GM21528 (cell line): ENCODE measurements around the gene ASB7.
"Not testable (repeated sequence)": the region's sequence is repeated elsewhere in the genome, so short reads cannot be mapped to it uniquely, and the experiment has no call there.

ENCODE experiments used
- ATAC-seq: cut with Tn5 transposase; IDR thresholded peaks from one replicate; pipeline ENCODE4 v1.9.1; 2021; ENCODE audit warnings: mild to moderate bottlenecking, moderate library complexity; ENCODE audit not compliant: unreplicated experiment, low FRiP score

ASB7 gene

DNA sequence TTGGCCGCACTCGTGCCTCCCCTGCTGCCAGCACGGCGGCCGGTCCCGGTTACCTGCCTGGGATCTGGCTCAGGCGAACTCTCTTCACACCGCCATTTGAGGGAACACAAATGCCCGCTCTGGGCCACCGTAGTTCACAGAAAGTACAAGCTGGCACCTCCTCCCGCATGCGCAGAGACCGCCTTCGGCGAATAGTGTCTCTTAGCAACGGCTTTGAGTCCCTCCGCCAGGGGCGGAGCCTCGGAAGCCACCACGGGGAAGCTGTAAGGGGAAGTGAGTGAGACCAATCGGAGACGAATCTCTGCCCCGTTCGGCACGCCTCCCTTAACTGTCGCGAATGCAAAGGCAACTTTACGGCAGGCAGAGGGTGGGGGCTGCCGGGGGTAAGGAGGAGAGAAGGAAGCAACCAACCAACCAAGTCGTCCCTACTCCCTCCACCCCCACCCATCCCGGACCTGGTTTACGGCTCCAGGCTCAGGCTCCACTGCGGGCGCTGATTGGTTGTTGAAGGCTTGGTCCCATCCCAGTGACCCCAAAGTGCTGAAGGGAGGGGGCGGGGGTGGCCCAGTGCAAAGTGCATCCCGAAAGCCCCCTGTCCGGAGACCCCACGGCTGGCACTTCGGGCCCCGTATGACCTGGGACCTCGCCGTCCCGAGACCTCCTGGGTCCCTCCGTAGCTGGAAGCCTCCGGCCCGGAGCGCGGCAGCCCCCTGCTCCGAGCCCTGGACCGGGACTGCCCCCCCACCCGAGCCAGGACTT lies at the start of gene ASB7, which contains the start of gene LINS1:
Gene ASB7 (plus strand): TSS at position 526 of the 759 bp plus-strand sequence. CDS start 9,628 bp downstream, outside the sequence.
Gene LINS1 (minus strand): TSS at position 121 of the 759 bp plus-strand sequence. CDS start 21,342 bp downstream, outside the sequence.
- peak; percentile 93 for ATAC-seq

DNA sequence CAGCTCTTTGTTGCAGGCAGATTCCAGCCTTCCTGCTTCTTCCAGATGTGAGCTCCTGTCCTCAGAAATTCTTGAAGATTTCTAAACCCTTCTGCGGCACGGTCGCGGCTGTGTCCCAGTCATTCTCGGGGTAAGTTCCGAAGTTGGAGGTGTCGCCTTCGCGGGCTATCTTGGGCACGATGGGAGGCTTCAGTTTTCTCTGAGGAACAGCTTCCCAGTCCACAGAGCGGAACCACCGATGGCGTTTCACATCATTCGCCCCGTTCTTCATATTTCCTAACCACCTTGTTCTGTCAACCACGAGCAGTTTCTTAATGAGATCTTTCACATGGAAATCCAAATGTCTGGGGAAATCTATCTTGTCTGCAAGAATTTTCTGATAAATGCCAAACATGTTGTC lies 48.9 kb upstream of the ASB7 start:
- ATAC-seq, result no peak

GRCh38 chr15:100558771-100559254 lies 43.6 kb upstream of the ASB7 start:
- no peak for ATAC-seq

GRCh38 chr15:100559330-100559729 lies 43.1 kb upstream of the ASB7 start:
- no peak for ATAC-seq

- no peak for ATAC-seq
These were observed 42.1 kb upstream of the ASB7 start for GRCh38 chr15:100560323-100560722.

DNA sequence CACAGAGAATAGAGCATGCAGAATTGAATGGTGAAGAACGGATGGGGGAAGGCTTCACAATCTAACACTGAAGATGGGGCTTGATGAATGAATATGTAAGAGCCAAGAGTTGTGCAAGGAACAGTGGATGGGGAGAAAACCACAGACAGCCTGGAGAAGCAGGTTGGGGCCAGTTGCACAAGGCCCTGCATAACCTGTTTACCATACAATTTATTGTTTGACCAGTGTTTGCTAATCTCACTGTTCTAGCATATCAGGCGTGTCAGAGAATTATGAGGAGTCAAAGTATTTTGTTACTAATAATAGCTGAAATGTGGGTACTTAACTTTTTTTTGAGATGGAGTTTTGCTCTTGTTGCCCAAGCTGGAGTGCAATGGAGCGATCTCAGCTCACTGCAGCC lies 36.8 kb upstream of the ASB7 start:
- no peak for ATAC-seq

DNA sequence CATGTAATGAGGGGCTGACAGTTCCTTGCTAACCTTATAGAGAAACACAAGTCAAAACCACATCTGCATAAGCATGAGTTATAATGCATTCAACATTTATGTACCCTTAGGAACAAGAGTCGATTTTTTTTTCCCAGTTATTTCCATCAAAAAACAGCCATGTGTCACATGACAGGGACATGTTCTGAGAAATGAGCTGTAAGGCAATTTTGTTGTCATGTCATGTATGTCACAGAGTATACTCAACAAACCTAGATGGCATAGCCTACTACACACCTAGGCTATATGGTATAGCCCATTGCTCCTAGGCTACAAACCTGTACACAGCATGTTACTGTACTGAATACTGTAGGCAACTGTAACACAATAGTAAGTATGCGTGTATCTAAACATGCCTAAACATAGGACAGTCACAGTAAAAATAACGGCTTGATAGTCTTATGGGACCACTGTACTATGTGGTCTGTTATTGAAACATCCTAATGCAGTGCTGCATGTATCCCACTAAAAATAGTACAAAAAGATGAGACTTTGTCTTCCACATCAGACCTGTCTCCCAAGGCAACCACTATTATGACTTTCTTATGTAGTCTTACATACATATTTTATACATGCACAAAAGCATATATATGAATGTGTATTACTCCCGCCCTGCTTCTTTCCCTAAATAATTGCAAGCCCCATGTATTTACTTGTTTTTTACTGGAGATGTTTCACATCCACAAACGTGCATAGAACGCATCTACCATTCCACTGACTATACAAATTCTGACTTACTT lies 35.4 kb upstream of the ASB7 start:
- ATAC-seq, result no peak

GRCh38 chr15:100569391-100569790 lies 33.0 kb upstream of the ASB7 start:
- no peak for ATAC-seq

DNA sequence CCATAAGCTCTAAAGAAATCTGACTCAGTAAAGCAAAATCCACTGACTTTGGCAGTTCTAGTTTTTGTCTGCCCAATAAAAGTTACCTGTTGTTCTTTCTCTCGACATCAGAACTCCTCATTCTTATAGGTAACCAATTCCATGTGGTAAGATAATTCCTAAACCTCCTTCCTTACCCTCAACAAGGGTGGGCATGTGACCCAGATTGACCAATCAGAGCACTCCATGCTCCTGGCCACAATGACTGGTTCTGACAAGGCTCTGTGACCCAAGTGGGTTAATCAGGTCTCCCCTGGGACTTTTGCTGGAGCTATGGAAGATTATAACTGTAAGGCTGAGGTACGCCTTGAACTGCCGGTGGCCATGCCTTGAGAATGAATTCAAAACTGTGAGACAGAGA lies 32.1 kb upstream of the ASB7 start:
- ATAC-seq, result peak; percentile 19

DNA sequence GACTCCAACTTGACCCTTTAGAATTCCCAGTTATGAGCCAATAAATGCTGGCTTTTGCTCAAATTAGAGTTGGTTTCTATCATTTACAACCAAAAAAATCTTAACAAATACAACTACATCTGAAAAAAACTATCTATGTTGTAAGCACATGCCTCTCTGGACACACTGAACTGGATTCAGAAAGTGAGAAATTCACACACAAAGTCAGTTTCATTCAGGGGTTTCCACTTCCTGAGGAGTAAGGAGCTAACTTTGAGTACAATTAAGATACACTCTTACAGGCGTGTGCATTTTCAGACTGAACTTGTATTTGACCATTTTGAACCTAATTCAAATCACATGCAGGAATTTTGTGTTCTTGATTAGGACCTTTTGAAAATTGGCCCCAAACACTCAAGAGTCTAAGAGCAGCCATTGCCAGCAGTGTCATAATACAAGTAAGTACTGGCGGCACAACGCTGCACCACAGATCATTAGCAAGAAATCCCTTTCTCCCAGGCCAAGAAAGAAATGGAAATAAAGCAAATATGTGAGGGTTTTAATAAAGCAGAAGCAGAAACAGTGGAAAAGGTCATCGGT lies 31.6 kb upstream of the ASB7 start:
- peak; percentile 96 for ATAC-seq

GRCh38 chr15:100571592-100572167 lies 30.7 kb upstream of the ASB7 start:
- ATAC-seq, result no peak

DNA sequence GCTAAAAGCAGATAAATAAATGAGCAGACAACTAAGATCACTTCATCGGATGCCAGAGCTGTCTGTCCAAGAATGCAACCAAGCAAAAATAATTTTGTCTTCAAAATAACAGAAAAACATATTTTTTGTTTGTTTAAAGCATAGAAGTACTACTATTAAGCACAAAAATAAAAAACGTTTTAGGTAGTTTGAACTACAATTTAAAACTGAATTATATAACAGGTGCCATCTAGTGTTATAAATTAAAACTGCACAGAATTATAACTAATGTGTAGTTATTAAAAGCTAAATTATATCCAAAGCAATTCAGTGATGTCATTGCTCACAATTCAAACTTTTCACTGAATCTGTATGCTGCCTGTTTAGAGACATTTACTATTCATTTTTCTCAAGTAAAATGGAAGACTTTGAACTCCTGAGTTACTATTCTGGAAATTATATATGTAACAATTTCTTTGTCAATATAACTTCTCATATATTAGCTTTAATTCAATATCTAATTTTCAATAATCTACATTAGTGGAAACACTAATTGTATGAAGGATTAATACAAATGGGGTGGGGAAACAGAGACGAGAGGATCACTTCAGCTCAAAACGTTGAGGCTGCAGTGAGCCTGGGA lies 29.9 kb upstream of the ASB7 start:
- no peak for ATAC-seq

GRCh38 chr15:100573526-100573925 lies 28.9 kb upstream of the ASB7 start:
- no peak for ATAC-seq

- no peak for ATAC-seq
These were observed 22.0 kb upstream of the ASB7 start for GRCh38 chr15:100580414-100580813.

DNA sequence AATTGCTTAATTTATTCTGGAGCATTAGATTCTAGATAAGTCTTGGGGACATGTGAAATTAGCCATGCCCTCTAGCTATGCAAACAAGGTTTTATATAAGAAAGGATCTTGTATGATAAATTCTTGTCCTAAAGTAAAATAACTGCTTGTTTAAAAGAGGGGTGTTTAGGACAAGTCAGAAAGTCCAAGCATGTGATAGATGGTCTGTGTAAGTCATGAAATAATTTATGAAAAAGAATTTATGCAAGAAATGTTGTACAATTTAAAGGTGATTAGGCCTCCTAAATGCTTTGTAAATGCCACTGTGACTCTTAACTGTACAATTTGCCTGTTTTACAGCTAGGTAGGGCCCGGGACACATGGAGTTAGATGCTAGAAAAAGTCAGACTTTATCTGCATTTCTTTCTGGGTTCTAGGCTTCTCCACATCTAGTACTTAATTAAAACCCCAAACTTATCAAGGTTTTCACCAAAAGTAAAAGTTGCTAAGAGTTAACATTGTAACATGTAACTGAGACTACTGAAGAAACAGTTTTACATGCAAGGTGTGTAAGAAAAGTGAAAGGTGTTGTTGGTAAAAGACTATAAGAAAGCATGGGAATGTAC lies 13.6 kb upstream of the ASB7 start:
- no peak for ATAC-seq

DNA sequence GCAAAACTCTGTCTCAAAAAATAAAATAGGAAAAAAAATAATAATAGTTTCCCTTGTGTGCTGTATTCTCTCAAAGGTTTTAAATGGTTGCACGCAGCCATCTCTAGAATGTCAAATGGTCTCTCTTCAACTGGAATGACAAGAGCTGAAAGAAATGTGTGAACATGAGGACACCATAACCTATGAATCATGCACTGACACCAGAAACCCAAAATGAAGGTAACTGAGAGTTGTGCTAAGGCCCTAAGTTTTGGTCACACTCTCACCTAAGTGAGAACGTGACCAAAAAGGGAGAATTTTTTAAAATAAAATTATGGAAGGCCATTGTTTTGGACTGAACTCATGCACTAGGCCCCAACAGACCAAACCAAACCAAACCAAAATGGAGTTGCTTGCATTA lies 11.2 kb upstream of the ASB7 start:
- not testable (repeated sequence) for ATAC-seq

GRCh38 chr15:100591835-100592234 lies 10.6 kb upstream of the ASB7 start:
- no peak for ATAC-seq

GRCh38 chr15:100592898-100593297 lies 9.5 kb upstream of the ASB7 start:
- ATAC-seq, result no peak

GRCh38 chr15:100593431-100593830 lies 9.0 kb upstream of the ASB7 start:
- ATAC-seq, result no peak

DNA sequence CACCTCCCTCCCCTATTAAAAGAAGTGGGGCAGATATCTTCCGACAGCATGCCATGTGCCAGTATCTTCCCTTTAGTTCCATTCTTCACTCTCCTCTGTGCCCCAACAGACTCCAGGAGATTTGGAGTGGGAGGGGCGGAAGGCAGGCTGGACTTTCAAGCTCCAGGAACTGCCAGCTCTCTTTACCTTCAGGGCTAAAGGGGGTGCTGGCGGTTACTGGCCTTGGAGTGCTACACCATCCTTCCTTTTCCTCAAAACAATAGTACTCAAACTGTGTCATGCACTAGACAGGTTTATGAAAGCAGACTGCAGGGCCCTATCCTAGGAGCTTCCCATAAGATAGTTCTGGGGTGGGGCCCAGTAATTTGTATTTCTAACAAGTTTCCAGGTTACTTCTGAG lies 6.4 kb upstream of the ASB7 start:
- ATAC-seq, result no peak
